HG03571 (cell line): ENCODE data around the gene CFAP73.
"Not testable (repeated sequence)": the region's sequence is repeated elsewhere in the genome, so short reads cannot be mapped to it uniquely, and the experiment has no call there.

ENCODE experiments used
- ATAC-seq: cut with Tn5 transposase; IDR thresholded peaks from one replicate; pipeline ENCODE4 v1.9.1; 2021; ENCODE audit not compliant: unreplicated experiment

CFAP73 gene

DNA sequence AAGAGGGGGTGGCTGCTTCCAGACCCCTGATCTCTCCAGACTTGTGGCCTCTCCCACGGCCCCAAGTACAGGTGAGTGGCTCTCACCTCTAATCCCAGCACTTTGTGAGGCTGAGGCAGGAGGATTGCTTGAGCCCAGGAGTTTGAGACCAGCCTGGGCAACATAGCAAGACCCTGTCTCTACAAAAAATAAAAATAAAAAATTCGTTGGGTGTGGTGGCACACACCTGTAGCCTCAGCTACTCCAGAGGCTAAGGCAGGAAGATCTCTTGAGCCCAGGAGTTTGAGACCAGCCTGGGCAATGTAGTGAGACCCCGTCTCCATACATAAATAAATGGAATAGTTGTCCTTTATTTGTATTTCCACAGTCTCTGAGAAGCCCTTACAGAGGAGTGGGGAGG, 7.8 kb upstream of the CFAP73 start:
- ATAC-seq = not testable (repeated sequence)

DNA sequence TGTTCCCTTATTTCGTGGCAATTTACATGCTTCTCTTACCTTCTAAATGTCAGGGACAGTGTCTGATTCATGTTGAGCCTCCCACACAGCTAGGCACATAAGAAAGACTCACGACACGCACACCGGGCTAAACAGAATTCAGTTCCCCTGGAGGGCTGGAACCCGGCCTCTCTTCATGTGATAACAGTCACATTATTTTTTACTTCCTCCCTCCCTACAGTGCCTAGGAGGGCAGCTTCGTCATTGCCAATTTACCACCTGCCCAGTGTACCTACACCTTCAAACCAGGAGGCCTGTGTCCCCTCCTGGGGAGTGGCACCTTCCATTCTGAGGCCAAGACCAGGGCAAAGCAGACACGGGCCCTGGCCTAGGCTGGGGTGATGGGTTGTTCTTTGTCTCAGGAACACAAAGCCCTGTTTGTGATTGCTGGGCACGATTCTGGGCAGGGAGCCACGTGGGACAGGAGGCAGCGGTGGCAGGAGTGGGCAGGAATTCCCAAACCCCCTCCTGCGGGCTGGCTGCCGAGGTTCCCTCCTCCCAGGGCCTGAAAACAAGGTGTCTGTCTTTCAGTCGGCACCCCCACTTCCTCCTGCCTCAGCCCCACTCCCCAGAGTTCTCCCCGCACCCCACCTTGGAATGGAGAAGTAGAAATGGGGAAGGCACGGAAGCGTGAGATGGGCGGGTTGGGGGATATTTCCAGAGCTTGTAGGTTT, 7.2 kb upstream of the CFAP73 start:
- no peak for ATAC-seq

DNA sequence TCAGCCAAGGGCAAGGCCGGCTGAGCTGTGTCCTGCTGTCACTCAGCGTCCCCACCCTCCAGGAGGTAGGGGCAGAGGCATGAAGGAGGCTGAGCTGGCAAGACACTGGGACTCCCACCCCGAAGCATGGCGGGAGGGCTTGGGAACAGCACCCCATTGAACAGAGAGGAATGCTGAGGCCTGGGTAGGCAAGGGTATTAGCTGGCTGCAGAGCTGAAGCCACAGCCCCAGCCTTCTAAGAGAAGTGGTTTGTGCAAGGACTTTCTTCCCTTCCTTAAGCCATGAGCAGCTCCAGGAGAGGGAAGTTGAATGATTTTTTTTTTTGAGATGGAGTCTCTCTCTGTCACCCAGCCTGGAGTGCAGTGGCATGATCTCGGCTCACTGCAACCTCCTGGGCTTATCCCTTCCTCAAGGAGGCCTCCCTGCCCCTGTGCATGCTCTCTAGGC, 6.6 kb upstream of the CFAP73 start:
- ATAC-seq = no peak

DNA sequence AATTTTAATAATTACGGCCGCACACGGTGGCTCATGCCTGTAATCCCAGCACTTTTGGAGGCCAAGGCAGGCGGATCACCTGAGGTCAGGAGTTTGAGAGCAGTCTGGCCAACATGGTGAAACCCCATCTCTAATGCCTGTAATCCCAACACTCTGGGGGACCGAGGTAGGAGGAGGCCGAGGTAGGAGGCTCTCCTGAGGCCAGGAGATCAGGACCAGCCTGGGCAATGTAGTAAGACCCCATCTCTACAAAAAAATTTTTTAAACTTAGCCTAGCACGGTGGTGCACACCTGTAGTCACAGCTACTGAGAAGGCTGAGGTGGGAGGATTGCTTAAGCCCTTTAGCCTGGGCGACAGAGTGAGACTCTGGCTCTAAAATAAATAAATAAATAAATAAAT, 5.6 kb upstream of the CFAP73 start:
- no peak for ATAC-seq

DNA sequence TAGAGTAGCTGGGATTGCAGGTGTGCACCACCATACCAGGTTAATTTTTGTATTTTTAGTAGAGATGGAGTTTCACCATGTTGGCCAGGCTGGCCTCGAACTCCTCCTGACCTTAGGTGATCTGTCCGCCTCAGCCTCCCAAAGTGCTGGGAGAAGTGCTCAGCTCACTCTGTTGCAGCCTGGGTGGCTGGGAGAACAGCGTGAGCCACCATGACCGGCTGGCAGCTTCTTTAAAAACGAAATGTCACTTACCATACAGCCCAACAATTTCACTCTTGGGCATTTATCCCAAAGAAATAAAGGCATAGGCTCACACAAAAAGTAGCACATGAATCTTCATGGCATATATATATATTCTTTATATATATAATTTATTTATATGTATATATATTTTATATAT, 4.7 kb upstream of the CFAP73 start:
- no peak for ATAC-seq

DNA sequence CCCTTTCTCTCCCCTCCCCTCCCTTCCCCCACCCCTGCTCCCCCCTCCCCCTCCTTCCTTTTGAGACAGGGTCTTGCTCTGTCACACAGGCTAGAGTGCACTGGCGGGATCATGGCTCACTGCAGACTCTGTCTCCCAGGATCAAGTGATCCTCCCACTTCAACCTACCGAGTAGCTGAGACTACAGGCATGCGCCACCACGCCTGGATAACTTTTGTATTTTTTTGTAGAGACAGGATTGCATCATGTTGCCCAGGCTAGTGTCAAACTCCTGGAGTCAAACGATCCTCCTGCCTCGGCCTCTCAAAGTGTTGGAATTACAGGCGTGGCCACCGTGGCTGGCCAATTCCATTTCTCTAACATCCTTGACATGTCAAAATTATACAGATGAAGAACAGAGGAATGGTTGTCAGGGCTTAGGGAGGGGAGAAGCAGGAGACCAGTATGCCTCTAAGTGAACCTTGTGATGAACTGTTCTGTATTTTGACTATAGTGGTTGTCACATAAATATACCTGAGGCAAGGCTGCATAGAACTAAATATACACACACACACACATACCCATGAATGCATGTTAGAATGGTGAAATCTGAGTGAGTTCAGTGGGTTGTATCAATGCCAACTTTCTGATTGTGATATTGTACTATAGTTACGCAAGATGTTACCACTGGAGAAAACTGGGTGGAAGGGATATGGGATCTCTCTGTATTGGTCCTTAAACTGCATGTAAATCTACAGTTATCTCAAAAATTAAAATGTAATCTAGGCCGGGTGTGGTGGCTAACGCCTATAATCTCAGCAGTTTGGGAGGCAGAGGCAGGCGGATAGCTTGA, 3.6 kb upstream of the CFAP73 start:
- ATAC-seq = no peak

DNA sequence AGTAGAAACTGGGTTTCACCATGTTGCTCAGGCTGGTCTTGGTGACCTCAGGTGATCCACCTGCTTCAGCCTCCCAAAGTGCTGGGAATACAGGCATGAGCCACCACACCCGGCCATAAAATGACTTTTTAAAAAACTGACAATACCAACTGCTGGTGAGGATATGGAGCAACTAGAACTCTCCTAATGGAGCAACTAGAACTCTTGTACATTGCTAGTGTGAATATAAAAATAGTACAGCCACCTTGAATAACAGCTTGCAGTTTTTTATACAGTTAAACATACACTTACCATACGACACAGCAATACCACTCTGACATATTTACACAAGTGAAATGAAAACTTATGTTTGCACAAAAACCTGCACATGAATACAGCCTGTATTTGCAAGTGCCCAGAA, 2.5 kb upstream of the CFAP73 start:
- no peak for ATAC-seq

DNA sequence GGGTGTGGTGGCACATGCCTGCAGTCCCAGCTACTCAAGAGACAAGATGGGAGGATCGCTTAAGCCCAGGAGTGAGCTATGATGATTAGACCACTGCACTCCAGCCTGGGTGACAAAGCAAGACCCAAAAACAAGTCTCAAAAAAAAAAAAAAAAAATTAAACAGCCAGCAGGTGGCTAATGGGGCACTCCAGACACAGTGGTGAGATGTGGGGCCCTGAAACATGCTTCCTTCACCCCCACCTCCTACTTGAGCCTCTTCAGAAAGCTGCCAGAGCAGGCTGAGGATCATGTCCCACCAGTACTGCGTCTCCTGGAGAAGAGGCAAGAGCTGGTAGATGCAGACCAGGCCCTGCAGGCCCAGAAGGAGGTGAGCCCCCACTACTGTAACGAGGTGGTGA, 2.1 kb downstream of the CFAP73 start:
- ATAC-seq = no peak

DNA sequence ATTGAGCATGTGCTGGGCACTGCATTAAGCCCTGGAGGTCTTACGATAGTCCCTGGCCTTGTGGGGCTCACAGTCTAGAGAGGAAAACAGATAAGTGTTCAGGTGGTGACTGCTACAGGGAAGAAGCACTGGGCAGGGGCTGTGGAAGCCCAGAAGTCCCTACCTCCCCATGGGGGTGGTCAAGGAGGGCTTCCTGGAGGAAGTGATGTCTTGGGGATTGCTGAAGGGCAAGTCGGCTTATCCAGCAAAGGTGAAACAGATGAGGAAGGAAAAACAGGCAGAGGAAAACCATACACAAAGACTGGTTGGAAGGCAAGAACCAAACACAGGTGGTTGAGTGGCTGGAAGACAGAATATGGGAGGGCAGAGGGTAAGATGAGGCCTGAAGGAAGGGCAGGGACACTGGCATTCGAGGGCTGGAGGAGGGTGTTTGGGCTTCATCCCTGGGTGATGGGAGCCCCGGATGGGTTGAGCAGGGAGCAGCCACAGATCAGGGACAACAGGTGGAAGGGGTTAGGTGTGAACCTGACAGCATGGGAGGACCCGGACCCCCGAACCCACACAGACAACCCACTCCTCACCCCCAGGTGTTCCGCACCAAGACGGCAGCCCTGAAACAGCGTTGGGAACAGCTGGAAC, 2.8 kb downstream of the CFAP73 start:
- no peak for ATAC-seq

DNA sequence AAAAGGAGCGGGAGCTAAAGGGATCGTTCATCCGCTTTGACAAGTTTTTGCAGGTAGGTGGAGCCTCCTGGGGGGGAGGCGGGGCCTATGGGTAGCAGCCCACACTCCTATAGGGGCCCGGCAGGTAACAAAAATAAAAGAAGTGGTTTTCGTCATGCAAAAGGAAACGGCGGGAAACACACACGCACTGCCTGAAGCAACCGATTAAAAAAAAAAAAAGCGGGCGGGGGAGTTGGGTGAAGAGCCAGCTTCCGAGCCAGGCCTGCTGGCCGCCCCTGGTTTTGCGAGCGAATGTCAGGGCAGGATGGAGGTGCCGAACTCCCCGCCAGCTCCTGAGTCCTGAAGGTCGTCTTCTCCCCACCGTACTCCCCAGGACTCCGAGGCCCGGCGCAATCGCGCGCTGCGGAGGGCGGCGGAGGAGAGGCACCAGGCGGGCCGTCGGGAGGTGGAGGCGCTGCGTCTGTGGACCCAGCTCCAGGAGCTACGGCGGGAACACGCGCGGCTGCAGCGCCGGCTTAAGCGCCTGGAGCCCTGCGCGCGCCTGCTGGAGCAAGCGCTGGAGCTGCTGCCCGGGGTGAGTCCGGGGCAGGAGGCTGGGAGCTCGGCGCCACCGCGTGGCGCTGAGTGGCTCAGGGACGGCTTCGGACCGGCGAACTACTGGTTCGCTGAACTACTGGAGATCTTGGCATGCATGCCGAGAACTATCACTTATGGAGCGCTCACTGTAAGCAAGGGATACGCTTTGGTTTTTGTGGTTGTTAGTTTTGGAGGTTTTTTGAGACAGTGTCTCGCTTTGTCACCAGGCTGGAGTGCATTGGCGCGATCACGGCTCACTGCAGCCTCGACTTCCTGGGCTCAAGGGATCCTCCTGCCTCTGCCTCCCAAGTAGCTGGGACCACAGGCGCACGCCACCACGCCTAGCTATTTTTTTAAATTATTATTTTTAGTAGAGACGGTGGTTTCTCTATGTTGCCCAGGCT, 3.6 kb downstream of the CFAP73 start:
- ATAC-seq = no peak

DNA sequence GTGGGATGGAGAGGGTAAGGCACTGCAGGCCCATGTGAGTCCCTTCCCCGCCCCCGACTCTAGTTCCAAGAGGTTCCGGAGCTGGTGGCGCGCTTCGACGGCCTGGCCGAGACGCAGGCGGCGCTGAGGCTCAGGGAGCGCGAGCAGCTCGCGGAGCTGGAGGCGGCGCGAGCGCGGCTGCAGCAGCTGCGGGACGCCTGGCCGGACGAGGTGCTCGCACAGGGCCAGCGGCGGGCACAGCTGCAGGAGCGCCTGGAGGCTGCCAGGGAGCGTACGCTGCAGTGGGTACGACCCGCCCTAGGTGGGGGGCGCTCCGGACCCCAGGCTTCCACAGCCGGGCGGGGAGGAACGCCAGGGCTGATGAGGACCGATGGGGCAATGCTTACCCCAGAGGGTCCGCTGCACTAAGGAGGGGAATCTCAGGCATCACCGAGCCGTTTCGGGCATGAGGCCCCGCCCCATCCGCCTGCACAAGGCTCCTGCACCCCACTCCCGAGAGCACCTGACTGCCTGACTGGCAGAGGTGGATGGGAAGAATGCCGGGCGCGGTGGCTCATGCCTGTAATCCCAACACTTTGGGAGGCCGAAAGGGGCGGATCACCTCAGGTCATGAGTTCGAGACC, 4.9 kb downstream of the CFAP73 start:
- ATAC-seq = no peak

DNA sequence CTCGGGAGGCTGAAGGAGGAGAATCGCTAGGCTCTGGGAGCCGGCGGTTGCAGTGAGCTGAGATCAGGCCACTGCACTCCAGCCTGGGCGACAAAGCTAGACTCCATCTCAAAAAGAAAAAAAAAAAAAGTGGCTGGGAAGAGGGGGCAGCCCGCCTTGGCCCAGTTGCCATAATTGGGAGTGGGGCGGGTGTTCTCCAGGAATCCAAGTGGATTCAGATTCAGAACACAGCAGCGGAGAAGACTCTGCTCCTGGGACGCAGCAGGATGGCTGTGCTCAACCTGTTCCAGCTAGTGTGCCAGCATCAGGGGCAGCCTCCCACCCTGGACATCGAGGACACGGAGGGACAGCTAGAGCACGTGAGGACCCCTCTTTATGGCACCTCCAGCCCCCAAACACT, 5.5 kb downstream of the CFAP73 start:
- no peak for ATAC-seq

DNA sequence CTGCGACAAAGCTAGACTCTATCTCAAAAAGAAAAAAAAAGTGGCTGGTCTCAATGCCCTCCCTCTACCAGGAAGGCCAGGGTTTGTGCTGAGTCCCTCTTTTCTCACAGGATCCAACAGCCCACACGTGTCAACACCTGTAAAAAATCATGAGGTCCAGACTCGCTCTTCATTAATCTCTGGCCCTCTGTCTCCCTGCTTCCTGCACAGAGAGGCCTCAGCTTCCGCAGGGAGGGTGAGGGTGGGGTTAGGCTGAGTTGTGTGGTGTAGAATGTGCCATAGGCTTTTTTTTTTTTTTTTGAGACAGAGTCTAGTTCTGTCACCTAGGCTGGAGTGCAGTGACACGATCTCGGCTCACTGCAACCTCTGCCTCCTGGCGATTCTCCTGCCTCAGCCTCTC, 6.1 kb downstream of the CFAP73 start:
- no peak for ATAC-seq

DNA sequence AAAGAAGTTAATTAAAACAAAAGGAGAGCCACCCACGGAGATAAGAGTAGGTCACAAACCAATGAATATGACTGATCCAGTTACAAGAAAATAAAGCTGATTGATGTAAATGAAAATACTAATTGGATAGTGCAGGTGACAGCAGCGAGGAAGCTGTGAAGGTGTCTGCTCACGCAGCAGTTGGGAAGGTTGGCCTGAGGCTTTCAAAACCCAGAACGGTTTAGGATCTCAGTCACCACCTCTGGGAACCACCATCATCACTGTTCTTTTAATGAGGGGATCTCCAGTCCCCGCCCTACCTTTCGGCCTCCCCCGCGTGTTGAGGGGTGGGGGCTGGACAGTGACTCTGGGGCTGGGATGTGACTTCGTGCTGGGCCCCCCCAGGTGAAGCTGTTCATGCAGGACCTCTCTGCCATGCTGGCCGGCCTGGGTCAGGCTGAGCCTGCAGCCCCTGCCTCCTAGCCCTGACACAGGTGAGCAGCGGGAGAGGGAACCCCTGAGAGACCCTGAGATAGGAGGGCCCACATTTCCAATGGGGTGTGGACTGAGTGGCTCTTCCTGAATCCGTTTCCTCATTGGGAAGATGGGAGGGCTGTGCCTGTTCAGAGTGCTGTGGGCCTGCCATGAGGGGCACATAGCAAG, 7.8 kb downstream of the CFAP73 start:
- no peak for ATAC-seq

DNA sequence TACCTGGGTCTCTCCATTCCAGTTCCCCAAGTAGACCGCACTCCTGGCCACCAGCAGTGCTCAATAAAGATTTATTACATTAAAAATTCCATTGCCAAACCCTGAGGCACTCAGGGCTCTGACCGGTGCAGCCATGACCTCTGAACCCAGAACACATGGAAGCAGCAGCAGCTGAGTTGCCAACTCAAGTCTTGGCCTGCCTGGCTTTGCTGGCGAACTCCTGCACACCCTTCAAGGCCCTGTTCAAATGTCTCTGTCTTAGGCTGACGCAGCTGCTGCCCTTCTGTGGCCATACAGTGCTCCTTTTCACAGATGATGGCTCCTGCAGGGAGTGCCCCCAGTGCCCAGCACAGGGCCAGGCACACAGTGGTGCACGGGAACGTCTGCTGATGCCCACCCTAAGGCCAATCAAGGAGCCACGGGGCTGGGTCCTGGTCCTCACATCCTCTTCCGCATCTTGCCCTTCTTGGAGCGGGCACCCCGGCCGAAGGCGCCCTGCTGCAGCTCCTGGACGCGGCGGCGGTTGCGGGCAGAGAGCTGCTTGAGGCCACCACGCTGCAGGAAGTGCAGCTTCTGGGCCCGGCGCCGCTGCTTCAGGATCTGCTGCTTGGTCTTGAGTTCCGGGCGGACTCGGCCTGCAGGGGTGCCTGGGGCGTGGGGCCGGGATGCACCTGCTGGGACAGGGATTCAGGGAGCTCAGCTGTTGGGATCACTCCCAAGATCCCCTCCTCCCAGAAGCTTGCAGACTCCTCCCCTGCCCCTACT, 9.1 kb downstream of the CFAP73 start:
- ATAC-seq = no peak

DNA sequence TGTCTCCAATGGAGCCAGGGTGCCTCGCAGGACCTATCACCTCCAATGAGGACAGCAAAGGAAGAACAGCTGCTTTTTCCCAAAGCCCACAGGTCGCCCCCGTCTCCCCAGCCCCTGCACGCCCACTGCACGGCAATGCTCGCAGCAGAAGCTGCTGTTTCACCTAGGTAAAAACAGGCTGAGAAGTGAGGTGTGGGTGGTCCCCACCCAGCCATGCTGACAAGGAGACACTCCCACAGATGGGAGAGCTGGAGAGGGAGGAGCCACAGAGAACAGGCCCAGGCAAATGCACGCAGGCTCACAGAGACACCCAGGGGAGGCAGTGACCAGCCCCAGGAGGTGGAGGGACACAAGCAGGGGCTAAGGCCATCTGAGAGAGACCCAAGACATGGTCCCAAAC, 10.4 kb downstream of the CFAP73 start:
- no peak for ATAC-seq

DNA sequence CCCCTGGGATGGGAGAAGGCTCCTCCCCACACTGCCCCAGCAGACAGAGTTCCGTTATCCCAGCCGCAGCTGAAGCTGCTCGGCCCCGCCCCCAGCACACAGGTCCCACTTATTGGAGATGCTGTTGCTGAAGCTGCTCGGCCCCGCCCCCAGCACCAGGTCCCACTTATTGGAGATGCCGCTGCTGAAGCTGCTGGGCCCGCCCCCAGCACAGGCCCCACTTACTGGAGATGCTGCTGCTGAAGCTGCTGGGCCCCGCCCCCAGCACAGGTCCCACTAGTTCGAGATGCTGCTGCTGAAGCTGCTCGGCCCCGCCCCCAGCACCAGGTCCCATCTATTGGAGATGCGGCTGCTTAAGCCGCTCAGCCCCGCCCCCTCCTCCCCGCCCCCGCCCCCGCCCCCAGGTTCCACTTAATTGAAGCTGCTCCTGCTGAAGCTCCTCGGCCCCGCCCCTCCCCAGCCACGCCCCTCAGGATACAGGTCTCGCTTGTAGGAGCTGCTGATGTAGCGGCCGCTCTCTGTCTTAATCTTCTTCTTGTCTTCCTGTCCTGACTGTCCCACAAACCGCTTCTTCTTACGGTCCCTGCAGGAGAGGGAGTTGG, 12.0 kb downstream of the CFAP73 start:
- no peak for ATAC-seq

DNA sequence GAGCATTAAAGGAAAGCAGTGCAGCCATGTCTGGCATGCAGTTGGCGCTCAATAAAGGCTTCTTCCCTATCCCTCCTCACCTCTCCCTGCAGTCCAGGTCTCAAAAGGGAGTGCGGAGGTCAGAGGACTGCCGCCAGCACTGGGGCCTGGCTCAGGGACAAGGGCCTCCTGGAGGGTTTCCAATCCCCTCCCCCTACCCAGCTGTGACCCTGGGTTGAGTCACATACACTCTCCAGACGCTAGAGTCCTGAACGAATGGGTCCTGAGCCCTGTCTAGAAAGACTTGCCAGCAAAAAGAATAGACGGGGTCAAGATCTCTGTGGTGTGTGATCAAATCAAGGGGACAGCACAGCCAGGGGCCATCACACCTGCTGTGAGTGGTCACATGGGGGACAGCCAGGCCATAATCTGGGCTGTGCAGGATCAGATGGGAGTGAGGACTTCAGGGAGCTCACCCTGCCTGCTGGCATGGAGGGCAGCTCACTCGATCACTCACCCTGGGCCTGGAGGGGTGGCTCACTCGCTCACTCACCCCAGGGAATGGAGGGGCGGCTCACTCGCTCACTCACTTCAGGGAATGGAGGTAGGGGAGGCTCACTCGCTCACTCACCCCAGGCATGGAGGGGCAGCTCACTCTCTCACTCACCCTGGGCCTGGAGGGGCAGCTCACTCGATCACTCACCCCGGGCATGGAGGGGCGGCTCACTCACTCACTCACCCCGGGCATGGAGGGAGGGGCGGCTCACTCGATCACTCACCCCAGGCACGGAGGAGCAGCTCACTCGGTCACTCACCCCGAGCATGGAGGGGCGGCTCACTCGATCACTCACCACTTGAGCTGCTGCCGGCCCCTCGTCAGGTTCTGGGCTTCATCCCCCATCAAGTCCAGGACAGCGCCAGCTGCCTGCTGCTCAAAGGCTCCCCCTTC, 12.8 kb downstream of the CFAP73 start:
- ATAC-seq = no peak
